WTC11 (cell line): ENCODE results near the gene RABL6.

Experiments
- ATF2 ChIP-seq: sonication (generic); formaldehyde crosslinking; IDR thresholded peaks from 2 replicates; pipeline ENCODE4 v1.8.1; 2022; ENCODE audit warnings: low read depth, missing genetic modification reagents, borderline replicate concordance
- CREM ChIP-seq: sonication (generic); formaldehyde crosslinking; IDR thresholded peaks from 2 replicates; pipeline ENCODE4 v1.8.1; 2022; ENCODE audit warnings: mild to moderate bottlenecking, missing genetic modification reagents, moderate library complexity
- CTCF ChIP-seq: fragments of 200-600 bp; IDR thresholded peaks from 2 replicates; pipeline ENCODE4 v1.8.0; 2022; ENCODE audit warnings: antibody characterized with exemption
- FOXP4 ChIP-seq: sonication (generic); formaldehyde crosslinking; IDR thresholded peaks from 2 replicates; pipeline ENCODE4 v1.8.0; 2022; ENCODE audit warnings: mild to moderate bottlenecking, missing genetic modification reagents
- RELA ChIP-seq: sonication (generic); formaldehyde crosslinking; IDR thresholded peaks from 2 replicates; pipeline ENCODE4 v1.8.1; 2022; ENCODE audit warnings: missing genetic modification reagents, mild to moderate bottlenecking, borderline replicate concordance
- TP53 ChIP-seq: sonication (generic); formaldehyde crosslinking; IDR thresholded peaks from 2 replicates; pipeline ENCODE4 v1.8.1; 2023; ENCODE audit warnings: mild to moderate bottlenecking, missing genetic modification reagents

GRCh38 chr9:136835162-136835931 lies 27.6 kb downstream of the RABL6 start:
- no peak for TF ChIP-seq RELA
- TF ChIP-seq CTCF, result no peak
- TF ChIP-seq CREM (CRISPR knock-in tag), result no peak
- no peak for TF ChIP-seq TP53 (CRISPR knock-in tag)
- TF ChIP-seq FOXP4 (CRISPR knock-in tag), result no peak
- TF ChIP-seq ATF2 (CRISPR knock-in tag), result no peak
